ENCODE results near the gene KLHL29.

DNA sequence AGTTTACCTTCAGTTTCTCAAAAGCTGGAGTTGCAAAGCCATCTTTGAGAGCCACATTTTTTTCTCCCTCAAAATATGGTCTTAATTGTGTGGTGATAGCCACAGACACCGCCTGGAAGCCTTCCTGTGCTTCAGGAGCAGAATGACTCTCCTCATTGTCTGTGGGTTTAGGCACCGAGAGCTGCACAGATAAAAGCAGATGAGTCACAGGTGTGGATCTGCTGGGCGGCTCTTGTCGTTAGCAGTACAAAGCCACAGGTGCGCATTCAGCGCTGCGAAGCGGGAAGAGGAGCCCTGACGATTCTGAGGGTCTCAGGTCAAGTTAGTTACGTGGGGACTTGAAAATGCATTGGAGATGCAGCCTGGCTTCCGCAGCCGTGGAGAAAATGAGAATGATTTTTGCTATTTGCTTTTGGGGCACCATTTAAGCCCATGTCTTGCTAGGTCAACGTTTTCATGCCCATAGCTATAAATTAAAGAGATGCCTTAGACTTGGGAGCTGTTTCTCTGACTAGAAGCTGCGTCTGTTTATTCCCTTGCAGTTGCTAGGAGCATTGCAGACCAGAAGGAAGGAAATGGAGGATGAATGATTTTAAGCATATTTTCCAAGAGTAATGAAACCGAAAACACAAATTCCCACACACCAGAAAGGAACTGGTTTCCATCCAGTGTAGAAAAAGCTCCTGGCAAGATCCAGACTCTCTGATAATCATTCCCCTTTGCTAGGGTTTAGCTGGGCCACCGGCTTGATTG, 51.5 kb downstream of the KLHL29 start:
- TF ChIP-seq, protein P1, sequence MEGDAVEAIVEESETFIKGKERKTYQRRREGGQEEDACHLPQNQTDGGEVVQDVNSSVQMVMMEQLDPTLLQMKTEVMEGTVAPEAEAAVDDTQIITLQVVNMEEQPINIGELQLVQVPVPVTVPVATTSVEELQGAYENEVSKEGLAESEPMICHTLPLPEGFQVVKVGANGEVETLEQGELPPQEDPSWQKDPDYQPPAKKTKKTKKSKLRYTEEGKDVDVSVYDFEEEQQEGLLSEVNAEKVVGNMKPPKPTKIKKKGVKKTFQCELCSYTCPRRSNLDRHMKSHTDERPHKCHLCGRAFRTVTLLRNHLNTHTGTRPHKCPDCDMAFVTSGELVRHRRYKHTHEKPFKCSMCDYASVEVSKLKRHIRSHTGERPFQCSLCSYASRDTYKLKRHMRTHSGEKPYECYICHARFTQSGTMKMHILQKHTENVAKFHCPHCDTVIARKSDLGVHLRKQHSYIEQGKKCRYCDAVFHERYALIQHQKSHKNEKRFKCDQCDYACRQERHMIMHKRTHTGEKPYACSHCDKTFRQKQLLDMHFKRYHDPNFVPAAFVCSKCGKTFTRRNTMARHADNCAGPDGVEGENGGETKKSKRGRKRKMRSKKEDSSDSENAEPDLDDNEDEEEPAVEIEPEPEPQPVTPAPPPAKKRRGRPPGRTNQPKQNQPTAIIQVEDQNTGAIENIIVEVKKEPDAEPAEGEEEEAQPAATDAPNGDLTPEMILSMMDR (conservative IDR thresholded peaks at IDR 0.05; ENCODE audit: low read length): no peak
- no peak for TF ChIP-seq EZH2phosphoT487 (IDR thresholded peaks at IDR 0.05; ENCODE audit: borderline replicate concordance)

Measured in Loucy (cell line).